BLaER1 treated with 17β-estradiol and CSF1 and Interleukin-3, amounts not matched to agents 10 nM and 100 nM (cell line): ENCODE measurements around the gene TYW1.
"Not testable (repeated sequence)": the region's sequence is repeated elsewhere in the genome, so short reads cannot be mapped to it uniquely, and the experiment has no call there.

ENCODE experiments used
- H3K27ac ChIP-seq, 11 experiments: shearing (Covaris generic); formaldehyde crosslinking; 2 replicates each; pipeline ENCODE4 v1.8.1; 2022
- H3K27me3 ChIP-seq, 11 experiments: shearing (Covaris generic); formaldehyde crosslinking; 2 replicates each; pipeline ENCODE4 v1.8.1; 2022
- H3K36me3 ChIP-seq, 11 experiments: shearing (Covaris generic); formaldehyde crosslinking; 2 replicates each; pipeline ENCODE4 v1.8.1; 2022
- H3K4me1 ChIP-seq, 10 experiments: shearing (Covaris generic); formaldehyde crosslinking; 2 replicates each; pipeline ENCODE4 v1.8.1; 2022
- H3K4me2 ChIP-seq, 11 experiments: shearing (Covaris generic); formaldehyde crosslinking; 2 replicates each; pipeline ENCODE4 v1.8.1; 2022
- H3K4me3 ChIP-seq, 10 experiments: shearing (Covaris generic); formaldehyde crosslinking; 2 replicates each; pipeline ENCODE4 v1.8.1; 2022
- H3K9ac ChIP-seq, 11 experiments: shearing (Covaris generic); formaldehyde crosslinking; 2 replicates each; pipeline ENCODE4 v1.8.1; 2022
- H3K9me3 ChIP-seq, 11 experiments: shearing (Covaris generic); formaldehyde crosslinking; replicated peaks in 1 of 11; 2 replicates each; pipeline ENCODE4 v1.8.1; 2022
- H4K20me1 ChIP-seq, 11 experiments: shearing (Covaris generic); formaldehyde crosslinking; 2 replicates each; pipeline ENCODE4 v1.8.1; 2022
- Cebpa-rat ChIP-seq, 11 experiments: shearing (Covaris generic); IDR thresholded peaks; 2 replicates each; pipeline ENCODE4 v1.8.1; 2022

The TYW1 gene

DNA sequence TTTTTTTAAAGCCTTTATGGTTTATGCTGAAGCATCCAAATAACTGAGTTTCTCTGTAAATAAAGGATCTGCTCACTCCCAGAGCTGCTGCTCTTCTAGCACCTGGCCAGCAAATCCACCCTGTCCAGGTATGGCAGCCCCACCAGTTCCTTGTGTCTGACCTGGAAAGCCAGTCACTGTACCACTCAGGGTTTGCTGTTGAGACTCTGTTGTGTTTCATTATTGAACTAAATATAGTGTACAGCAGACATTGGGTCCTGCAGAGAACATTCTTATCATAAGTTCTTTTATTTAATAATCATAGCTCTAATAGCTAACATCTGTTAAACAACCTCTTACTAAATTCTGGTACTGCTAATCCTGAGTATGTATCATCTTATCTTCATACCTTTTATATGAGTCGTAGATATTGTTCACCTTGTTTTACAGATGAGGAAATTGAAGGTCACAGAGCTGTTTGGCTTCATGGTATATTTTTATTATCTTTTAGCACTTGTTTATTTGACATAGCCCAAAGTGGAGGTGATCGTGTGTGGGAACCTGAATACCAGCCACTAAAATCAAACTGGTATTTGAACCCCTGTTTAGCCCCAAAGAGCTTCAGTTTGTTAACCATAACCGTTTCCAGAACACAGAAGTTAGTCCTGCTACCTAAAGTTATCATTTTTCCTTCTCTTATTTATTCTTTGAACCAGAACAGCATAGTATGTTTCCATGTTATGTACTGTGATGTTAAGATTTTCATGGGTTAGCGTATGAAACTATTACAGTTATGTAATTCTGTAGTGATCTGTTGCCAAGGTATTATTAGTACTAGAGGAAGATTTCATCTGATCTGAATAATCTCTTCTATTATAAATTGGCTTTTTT is 139.2 kb downstream of the TYW1 start:
- not testable (repeated sequence) for H4K20me1 ChIP-seq, H3K9ac ChIP-seq, H3K4me1 ChIP-seq, H3K27ac ChIP-seq, H3K4me2 ChIP-seq, H3K4me3 ChIP-seq, H3K27me3 ChIP-seq
- peaks cover 0 to 16% (median 11%) of the 10 kb centered on the region in 11 experiments; a peak in 17 of 22 replicates for H3K9me3 ChIP-seq
- peaks cover 8 to 43% (median 15%) of the 10 kb centered on the region in 11 experiments; a peak in 20 of 22 replicates for H3K36me3 ChIP-seq

DNA sequence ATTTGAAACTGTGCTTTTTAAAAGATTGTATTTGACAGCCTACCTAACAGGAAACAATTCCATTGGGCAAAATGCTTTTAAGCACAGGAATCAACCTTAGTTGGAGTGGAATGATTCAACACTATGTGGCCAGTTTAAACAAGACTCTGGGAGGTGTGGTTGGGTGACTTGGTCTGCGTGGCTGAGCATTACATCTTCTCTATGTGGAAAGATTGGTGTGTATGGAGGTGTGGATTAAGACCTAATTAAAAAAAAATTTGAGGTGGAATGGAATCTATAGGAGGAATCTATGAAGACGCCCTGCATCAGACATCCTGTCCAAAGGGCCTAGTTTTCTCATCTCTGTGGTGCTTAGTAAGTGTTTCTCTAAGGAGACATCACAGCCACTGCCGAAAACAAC is 140.9 kb downstream of the TYW1 start:
- not testable (repeated sequence) for H3K27me3 ChIP-seq, H3K4me2 ChIP-seq, H3K4me1 ChIP-seq, H3K27ac ChIP-seq, H3K4me3 ChIP-seq, H4K20me1 ChIP-seq, H3K9ac ChIP-seq
- Histone ChIP-seq H3K36me3 (peaks cover 8 to 38% (median 15%) of the 10 kb centered on the region in 11 experiments; a peak in 20 of 22 replicates), H3K9me3 (peaks cover 0 to 16% (median 11%) of the 10 kb centered on the region in 11 experiments; a peak in 17 of 22 replicates)

DNA sequence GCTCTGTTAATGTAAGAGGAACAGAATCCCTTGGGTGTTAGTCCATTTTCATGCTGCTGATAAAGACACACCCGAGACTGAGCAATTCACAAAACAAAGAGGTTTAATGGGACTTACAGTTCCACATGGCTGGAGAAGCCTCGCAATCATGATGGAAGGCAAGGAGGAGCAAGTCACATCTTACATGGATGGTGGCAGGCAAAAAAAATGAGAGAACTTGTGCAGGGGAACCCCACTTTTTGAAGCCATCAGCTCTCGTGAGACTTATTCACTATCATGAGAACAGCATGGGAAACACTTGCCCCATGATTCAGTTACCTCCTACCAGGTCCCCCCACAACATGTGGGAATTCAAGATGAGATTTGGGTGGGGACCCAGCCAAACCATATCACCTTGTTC is 143.2 kb downstream of the TYW1 start:
- H3K9ac ChIP-seq, H4K20me1 ChIP-seq, H3K4me2 ChIP-seq, H3K4me3 ChIP-seq, H3K27me3 ChIP-seq, H3K4me1 ChIP-seq, H3K27ac ChIP-seq: not testable (repeated sequence)
- H3K36me3 ChIP-seq = peaks cover 8 to 27% (median 15%) of the 10 kb centered on the region in 11 experiments; a peak in 19 of 22 replicates
- peaks cover 0 to 16% (median 11%) of the 10 kb centered on the region in 11 experiments; a peak in 17 of 22 replicates for H3K9me3 ChIP-seq

DNA sequence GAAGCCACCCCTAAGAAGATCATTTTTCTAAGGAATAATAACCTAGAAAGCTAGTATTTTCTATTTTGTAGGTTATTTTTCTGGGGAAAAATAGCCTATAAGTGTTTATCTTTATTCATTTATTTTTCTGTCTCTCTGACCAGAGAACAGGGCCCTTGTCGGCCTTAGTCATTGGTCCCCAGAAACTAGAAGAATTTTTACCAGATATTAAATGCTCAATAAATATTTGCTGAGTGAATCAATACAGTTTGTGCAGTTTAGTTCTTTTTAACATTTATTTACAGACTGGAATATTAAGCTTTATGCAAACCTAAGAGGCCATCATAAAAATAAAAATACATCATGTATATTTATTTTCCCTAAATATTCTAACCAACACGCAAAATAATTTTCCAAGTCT is 144.4 kb downstream of the TYW1 start:
- H3K36me3 ChIP-seq = peaks cover 8 to 27% (median 15%) of the 10 kb centered on the region in 11 experiments; a peak in 19 of 22 replicates
- H3K27ac ChIP-seq, H3K27me3 ChIP-seq, H3K4me3 ChIP-seq, H4K20me1 ChIP-seq, H3K4me2 ChIP-seq, H3K4me1 ChIP-seq, H3K9ac ChIP-seq: not testable (repeated sequence)
- peaks cover 0 to 16% (median 11%) of the 10 kb centered on the region in 11 experiments; a peak in 17 of 22 replicates for H3K9me3 ChIP-seq

DNA sequence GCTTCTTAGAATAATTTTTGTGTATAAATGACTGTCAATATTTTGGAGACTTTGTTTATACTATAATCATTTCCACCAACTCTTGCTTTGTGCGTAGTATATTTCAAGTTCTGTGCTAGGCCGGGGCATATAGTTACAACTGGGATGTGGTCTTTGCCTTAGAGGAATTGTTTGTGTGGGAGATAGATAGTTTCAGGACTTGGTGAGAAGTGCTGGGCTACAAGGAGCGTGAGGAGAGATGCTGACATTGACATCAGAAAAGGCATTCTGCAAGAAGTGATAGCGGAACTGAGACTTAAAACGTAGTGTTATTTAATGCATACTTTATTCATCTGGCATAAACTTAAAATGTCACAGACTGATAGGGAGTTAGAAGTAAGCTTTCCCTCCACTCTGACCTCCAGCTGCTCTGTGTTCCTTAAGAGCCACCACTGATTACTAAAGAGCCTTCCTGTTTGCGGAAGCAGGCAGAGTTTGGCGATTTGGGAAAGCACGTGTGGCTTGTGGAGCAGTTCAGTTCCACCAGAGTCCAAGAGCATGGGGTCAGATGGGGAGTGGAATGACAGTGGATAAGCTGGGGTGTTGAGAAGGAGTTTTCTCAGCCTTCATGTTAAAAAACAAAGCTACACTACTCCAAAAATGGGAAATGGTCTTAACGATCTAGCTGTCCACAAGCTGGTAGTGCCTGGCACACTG is 146.6 kb downstream of the TYW1 start:
- not testable (repeated sequence) for H3K27ac ChIP-seq, H3K4me1 ChIP-seq, H4K20me1 ChIP-seq, H3K4me3 ChIP-seq, H3K4me2 ChIP-seq, H3K9ac ChIP-seq, H3K27me3 ChIP-seq
- peaks cover 0 to 16% (median 11%) of the 10 kb centered on the region in 11 experiments; a peak in 17 of 22 replicates for H3K9me3 ChIP-seq
- H3K36me3 ChIP-seq = peaks cover 4 to 26% (median 9%) of the 10 kb centered on the region in 11 experiments; a peak in 17 of 22 replicates

DNA sequence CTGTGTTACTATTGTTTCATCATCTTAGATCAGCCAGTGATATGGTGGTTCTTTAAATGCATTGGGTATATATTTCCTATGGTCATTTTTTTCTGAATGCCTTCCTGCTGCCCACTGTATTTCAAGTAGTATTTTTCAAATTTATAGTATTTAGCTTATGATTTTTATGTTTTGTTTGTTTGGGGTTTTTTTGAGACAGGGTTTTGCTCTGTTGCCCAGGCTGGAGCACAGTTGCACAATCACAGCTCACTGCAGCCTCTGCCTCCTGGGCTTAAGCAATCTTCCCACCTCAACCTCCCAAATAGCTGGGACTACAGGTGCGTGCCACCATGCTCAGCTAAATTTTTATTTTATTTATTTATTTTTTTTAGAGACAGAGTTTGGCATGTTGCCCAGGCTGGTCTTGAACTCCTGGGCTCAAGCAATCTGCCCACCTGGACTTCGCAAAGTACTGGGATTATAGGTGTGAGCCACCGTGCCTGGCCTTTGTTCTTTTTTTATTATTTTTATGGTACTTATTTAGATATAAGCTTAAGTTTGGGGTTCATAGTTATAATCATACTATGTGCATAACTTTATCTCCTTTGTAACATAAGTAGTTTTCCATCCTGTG is 149.1 kb downstream of the TYW1 start:
- not testable (repeated sequence) for H3K27me3 ChIP-seq, H3K36me3 ChIP-seq, H3K4me1 ChIP-seq, H3K4me3 ChIP-seq, H4K20me1 ChIP-seq, H3K9me3 ChIP-seq, H3K4me2 ChIP-seq, H3K9ac ChIP-seq, H3K27ac ChIP-seq
- peak in 2 of 11 experiments; percentile 34 to 41; a peak in 1 of 22 replicates for TF ChIP-seq Cebpa-rat (IDR thresholded peaks at IDR 0.05)

DNA sequence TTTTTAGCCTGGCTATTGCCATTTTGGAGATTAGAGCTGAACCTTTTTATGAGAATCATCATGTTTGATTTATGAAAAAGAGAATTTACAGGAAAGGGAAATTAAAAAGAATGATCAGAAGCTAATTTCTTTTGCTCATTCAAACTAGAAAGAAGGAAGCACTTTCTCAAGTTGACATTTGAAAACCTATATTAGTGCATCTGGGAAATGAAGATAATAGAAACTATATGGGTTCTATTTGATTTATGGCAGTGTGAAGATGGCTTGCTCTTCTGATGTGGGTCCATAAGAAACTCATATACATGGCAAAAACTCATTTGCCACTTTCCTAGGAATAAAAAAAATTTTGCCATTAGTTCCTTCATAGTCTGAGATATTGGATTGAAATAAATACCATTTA is 152.5 kb downstream of the TYW1 start:
- not testable (repeated sequence) for H4K20me1 ChIP-seq, H3K9ac ChIP-seq, H3K27me3 ChIP-seq, H3K27ac ChIP-seq, H3K4me1 ChIP-seq, H3K4me3 ChIP-seq, H3K4me2 ChIP-seq, H3K9me3 ChIP-seq
- peaks cover 4 to 31% (median 13%) of the 10 kb centered on the region in 11 experiments; a peak in 16 of 22 replicates for H3K36me3 ChIP-seq

DNA sequence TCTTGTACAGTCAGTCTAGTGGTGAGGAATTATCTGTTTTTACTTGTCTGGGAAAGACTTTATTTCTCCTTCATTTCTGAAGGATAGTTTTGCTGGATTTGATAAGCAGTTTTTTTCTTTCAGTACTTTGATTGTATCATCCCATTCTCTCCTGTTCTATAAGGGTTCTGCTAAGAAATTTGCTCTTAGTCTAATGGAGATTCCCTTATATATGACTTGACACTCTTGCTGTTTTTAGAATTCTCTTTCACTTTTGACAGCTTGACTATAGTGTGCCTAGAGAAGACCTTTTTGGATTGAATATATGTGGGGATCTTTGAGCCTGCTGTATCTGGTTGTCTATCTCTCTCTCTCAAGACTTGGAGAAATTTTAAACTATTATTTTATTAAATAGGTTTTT is 157.7 kb downstream of the TYW1 start:
- H3K27me3 ChIP-seq, H4K20me1 ChIP-seq, H3K9ac ChIP-seq, H3K4me1 ChIP-seq, H3K4me2 ChIP-seq, H3K4me3 ChIP-seq, H3K27ac ChIP-seq: not testable (repeated sequence)
- peaks cover 11 to 39% (median 25%) of the 10 kb centered on the region in 11 experiments for H3K36me3 ChIP-seq
- peaks cover 6 to 23% (median 16%) of the 10 kb centered on the region in 11 experiments; a peak in 19 of 22 replicates for H3K9me3 ChIP-seq

GRCh38 chr7:67156064-67156463 is 159.4 kb downstream of the TYW1 start:
- Histone ChIP-seq H3K36me3 (peaks cover 11 to 39% (median 26%) of the 10 kb centered on the region in 11 experiments), H3K9me3 (peaks cover 6 to 23% (median 16%) of the 10 kb centered on the region in 11 experiments; a peak in 19 of 22 replicates)
- not testable (repeated sequence) for H3K4me3 ChIP-seq, H3K27me3 ChIP-seq, H3K4me1 ChIP-seq, H3K4me2 ChIP-seq, H3K27ac ChIP-seq, H3K9ac ChIP-seq, H4K20me1 ChIP-seq

GRCh38 chr7:67163285-67163684 is 166.7 kb downstream of the TYW1 start:
- H3K27me3 ChIP-seq, H3K9me3 ChIP-seq, H3K27ac ChIP-seq, H3K36me3 ChIP-seq, H4K20me1 ChIP-seq, H3K4me3 ChIP-seq, H3K9ac ChIP-seq: not testable (repeated sequence)
- Histone ChIP-seq H3K4me2 (peak overlapping the region in 7 of 11 experiments; percentile 11 to 45 (median 19); a peak in 9 of 22 replicates), H3K4me1 (peaks cover 0 to 12% (median 8%) of the 10 kb centered on the region in 10 experiments; a peak in 8 of 20 replicates)

DNA sequence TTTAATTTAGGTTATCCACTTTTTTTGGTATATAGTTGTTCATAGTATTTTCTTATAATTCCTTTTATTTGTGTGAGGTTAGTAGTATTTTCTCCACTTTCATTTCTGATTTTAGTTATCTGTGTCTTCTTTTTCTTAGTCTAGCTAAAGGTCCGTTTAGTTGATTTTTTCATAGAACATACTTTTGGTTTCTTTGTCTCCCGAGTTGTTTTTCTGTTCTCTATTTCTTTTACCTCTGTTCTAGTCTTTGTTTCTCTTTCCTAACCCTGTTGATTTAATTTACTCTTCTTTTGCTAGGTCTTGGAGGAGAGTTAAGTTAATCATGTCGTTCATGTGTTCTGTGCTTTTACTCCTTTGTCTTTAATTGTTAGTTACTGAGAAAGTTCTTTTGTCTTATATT is 174.5 kb downstream of the TYW1 start:
- not testable (repeated sequence) for H3K9ac ChIP-seq, H3K9me3 ChIP-seq, H3K4me3 ChIP-seq, H3K27ac ChIP-seq, H3K27me3 ChIP-seq, H3K36me3 ChIP-seq, H4K20me1 ChIP-seq, H3K4me2 ChIP-seq, H3K4me1 ChIP-seq

DNA sequence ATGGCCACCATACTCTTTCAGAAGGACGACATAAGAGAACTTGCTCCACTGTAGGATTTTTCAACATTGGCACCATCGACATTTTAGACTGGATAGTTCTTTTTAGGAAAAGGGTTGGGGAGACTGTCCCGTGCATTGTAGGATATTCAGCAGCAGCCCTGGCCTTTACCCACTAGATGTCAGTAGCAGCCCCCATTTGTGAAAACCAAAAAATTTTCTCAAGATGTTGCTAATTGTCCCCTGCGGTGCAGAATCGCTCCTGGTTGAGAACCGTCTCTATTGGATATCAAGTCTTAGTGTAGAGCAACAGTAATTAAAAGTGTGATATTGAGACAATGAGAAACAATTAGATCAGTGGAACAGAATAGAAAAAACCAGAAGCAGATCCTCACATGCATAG is 180.1 kb downstream of the TYW1 start:
- not testable (repeated sequence) for H3K27ac ChIP-seq, H3K4me2 ChIP-seq, H4K20me1 ChIP-seq

More for the DNA sequence above, 180.1 kb downstream of the TYW1 start:
- H3K9me3 ChIP-seq, H3K27me3 ChIP-seq, H3K4me3 ChIP-seq, H3K9ac ChIP-seq, H3K36me3 ChIP-seq, H3K4me1 ChIP-seq: not testable (repeated sequence)
